ENCODE data around the gene PLSCR1.

The PLSCR1 gene, protein sequence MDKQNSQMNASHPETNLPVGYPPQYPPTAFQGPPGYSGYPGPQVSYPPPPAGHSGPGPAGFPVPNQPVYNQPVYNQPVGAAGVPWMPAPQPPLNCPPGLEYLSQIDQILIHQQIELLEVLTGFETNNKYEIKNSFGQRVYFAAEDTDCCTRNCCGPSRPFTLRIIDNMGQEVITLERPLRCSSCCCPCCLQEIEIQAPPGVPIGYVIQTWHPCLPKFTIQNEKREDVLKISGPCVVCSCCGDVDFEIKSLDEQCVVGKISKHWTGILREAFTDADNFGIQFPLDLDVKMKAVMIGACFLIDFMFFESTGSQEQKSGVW

DNA sequence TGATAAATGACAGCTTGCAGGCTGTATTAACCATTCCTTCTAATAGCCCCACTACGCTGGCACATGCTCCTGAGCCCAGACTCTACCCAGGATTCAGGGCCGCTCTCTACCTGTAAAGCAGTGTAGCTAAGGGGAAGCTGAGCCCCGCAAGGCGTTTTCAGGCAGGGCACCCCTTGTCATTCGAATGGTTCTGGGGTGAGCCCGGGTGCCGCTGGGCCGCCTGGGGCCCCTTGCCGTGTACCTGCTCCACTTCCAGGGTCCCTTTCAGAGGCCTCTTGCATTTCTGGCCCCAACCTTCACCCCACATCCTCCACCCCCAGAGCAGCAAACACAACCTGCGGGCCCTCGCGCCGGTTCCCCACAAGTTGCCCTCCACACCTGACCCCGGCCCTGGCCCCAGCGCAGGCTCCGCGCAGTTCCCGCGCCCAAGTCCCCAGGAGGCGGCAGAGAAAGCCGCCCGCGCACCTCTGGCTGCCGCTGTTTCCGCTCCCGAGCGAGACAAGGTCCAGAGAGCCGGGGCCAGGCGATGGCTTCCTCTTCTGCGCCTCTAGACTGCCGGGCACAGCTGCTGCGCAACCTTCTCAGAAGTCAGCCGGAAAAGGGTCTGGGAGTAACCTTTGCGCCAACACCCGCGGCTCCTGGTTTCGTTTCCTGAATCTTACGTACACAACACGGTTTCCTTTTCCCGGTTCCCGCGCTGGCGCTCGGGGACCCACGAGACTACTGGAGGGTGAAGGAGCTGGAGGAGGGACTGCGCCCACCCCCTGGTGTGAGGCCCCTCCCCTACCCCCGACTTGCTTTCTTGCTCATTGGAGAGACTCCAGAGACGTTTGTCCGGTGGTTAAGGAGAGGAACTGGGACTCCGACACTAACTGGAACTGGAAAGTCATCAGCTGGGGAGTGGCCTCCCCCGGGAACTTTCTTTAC is at the start of gene PLSCR1:
PLSCR1 (minus strand) TSS at position 606 of the 927 bp plus-strand sequence. CDS start 8,055 bp downstream, outside the sequence.
- DNase-seq (ENCODE audit: low spot score), result peak; percentile 59

DNA sequence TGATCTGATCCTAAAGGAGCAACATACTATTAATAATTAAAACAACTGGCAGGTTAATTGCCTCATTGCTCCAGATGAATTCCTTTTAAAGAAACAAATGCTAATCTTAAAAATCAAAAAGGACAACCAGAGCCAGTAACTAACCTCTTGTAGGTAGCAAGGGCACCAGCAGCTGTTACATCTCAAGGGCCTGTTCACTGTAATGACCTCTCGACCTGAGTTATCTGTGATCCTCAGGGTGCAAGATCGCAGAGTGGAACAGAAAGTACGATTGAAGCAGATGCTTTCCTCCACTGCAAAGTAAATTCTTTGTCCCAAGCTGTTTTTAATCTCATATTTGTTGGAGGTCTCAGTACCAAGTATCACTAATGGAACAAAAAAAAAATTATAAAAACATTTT is 49.4 kb upstream of the PLSCR1 start:
- DNase-seq (ENCODE audit: low spot score), result no peak

DNA sequence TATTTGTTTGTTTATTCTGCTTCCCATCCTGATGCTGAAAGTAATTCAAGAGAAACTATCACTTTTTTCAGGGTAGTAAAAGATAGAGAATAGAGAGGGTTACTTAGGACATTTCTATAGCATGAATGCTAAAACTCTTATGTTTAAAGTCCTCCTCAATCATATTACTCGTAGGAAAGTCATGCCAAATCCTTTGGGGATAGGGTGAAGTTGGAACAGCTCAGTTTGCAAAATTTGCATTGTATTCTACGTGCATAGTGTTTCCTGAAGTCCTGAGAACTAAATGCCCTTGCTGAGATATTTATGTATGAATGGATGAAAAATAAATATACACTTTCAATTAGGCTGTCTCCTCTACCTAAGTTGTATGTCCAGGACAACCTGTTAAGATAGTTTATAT is 46.1 kb upstream of the PLSCR1 start:
- no peak for DNase-seq (ENCODE audit: low spot score)

DNA sequence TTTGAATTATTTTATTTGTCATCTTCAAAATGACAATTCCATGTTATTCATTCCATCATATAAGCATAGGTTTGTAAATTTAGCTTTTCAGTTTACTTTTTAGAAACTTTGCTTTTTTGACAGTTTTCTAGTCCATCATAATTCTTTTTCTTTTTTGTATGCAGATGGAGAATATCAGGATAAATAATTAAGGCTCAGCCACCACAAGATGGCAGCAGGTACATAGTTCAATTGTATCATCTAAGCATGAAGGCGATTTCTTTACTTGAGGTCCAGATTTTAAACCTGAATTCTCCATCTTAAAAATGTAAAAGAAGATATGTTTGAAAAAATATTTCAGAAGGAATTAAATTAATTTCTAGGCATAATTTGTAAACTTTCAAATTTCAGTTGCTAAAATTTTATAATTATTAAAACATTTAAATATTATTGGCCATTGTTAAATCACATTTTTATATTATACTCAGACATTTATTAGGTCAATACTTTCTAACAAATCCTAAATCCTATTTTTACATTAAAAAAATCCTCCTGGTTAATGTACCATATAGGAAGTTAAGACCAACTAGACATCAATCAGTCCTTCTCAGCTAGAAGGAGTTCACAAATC is 45.6 kb upstream of the PLSCR1 start:
- DNase-seq (ENCODE audit: low spot score), result no peak

DNA sequence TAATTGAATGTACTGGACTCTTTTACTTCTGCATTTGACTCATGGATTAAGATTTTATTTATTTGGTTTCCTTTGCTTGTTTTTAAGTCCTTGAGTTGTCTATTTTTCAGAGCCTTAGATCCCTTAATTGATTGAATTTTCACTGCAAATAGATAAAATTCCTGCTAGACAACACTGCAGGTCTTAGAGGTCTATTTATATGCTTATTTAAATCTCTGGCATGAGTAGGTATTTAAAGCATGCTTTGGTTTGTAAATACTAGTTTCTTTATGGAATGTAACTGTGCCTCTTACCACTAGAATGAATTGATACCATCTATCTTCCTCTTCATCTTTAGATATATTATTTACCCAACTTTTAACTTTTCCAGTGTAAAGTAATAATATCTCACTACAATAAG is 40.7 kb upstream of the PLSCR1 start:
- DNase-seq (ENCODE audit: low spot score), result no peak

DNA sequence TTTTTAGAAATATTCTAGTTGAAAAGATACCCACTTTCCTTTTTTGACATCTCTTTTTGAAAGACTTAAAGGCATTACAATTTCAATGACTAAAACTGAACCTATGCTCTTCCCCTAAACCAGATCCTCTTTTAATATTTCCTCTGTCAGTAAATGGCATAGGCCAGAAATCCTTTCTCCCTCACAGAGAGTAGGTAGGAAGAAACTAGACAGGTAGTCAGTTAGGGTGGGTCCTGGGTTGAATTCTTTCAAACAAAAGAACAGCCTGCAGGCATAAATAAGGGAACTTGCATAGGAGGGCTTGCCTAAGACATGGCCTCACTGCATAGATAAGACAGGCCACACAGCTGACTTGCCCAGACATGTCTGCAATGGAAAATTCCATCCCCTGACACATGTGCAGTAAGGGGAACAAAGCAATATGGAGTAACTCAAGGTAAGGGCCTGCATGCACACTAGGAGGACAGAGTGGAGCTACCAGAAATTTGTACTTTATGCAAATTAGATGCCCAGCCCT is 37.6 kb upstream of the PLSCR1 start:
- no peak for DNase-seq (ENCODE audit: low spot score)

DNA sequence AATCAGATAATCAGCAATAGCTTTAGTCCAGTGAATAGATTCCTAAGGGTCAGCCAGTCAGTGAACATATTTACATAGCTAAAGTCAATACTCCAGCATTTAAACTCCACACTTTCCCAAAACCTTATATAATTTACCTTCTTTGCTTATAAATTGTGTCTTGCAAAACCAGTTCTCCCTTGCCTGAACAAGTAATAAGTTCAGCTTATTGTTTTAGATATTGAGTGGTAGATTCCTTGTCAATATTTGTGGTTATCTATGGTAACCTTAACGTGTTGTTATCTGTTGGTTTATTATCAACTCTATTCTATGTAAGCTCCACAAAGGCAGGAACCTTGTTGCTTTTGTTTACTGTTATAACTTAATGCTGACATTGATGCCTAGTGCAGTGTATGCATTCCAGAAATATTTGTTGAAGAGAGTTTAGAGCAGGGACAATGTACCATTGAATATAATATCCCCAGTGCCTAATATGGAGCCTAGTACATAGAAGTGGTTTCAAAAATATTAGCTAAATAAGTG is 36.7 kb upstream of the PLSCR1 start:
- DNase-seq (ENCODE audit: low spot score), result no peak

DNA sequence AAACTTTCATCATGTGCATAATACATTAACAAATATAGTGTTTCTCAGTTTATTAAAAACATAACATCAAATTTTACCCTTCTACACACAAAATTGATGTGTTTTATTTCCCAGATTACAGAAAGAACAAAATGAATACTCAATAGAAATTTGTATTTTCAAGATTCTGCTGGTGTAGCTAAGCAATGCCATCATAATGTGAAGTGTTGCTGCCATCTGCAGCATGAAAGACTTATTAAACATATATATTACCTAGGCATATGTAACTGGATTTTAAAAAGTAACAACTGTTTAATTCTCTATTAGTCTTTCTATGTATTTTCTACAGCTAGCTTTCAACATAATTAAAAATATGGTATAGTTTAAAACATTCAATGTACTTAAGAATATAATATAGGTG is 33.3 kb upstream of the PLSCR1 start:
- DNase-seq (ENCODE audit: low spot score), result peak; percentile 7

DNA sequence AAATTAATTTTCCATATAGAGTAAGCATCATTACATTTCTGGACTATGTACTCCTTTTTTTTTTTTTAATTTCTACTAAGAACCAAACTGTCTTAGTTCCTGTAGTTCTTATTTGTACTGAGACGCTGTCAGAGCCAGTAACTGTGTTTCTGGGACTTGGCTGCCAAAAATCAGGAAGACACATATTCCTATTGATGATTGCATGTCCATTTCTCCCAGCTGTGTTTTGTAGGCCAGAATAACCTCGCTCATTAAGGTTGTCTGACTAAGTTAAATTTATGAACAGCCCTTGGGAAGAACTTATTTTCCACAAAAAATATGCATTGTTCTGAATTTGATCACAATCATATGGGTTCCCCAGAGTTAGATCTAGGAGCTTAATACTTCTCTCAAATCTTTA is 31.2 kb upstream of the PLSCR1 start:
- DNase-seq (ENCODE audit: low spot score), result no peak

DNA sequence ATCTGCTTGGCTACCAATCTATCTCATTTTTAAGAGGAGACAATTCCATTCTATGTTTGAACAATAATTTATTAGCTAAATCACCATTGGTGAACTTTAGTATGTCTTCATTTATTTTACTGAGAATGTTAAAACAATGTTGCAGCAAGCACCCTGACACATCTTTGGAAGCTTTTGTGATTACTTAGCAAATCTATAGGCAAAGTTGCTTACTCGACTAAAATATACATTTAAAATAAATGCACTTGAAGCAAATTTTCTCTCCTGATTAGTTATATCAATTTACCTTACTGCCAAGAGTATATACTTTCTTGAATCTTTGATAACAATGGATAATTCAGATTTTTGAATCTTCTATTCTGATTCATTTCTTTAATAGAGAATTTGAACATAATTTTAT is 29.8 kb upstream of the PLSCR1 start:
- DNase-seq (ENCODE audit: low spot score), result no peak

DNA sequence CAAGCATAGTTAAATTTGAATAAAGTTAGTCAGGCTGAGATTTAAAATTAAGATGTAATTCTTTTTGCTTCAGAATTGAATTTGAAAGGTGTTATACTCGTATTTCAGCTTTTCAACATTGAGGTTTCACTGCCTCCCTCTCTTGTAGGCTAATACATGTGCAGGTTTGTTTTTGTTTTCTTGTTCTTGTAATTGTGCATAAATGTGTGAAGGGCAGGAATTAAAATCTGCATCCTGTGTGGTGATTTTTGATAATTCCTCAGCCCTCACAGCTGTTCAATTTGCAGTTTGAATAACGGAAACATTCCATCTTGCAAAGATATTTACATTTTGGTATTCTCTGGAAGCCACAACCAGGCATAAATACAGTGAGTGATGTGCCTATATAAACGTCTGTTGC is 24.9 kb upstream of the PLSCR1 start:
- DNase-seq (ENCODE audit: low spot score), result no peak

DNA sequence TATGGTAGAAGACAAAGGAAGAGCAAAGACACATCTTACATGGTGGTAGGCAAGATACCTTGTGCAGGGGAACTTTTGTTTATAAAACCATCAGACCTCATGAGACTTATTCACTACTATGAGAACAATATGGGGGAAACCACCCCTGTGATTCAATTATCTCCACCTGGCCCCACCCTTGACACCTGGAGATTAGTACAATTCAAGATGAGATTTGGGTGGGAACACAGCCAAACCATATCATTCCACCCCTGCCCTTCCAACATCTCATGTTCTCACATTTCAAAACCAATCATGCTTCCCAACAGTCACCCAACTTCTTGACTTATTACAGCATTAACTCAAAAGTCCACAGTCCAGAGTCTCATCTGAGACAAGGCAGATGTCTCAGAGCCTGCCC is 21.7 kb upstream of the PLSCR1 start:
- DNase-seq (ENCODE audit: low spot score), result no peak

DNA sequence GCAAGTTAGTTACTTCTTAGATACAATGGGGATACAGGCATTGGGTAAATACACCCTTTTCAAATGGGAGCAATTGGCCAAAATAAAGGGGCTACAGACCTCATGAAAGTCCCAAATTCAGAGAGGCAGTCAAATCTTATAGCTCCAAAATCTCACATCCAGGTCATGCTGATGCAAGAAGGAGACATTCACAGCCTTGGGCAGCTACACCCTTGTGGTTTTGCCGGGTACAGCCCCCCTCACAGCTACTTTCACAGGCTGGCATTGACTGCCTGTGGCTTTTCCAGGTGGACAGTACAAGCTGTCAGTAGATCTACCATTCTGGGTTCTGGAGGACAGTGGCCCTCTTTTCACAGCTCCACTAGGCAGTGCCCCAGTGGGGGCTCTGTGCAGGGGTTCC is 17.5 kb upstream of the PLSCR1 start:
- DNase-seq (ENCODE audit: low spot score), result no peak

DNA sequence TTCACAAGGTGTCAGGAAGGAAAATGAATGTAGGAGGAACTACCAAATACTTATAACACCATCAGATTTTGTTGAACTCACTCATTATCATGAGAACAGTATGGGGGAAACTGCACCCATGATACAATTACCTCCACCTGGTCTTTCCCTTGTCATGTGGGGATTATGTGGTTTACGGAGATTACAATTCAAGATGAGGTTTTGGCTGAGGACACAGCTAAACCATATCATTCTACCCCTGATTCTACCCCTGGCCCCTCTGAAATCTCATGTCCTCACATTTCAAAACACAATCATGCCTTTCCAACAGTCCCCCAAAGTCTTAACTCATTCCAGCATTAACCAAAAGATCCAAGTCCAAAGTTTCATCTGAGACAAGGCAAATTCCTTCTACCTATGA is 17.1 kb upstream of the PLSCR1 start:
- DNase-seq (ENCODE audit: low spot score), result no peak

DNA sequence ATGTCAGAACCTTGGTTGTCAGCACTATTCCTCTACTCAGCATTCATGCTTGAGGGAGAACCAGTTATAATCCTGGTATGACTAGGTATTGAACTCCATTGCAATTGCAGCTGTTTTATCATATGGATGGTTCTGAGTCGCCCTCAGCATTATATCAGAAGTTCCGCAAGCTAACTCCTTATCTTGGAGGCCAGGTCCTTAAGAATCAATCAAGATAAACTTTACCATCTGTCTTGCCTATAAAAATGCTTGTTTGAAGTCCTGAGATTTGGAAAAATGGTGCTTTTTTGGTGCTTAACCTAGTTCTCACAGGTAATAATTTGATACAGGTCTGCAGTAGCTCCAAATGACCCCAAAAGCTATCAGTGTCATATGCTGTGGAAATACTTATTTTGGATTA is 16.3 kb upstream of the PLSCR1 start:
- no peak for DNase-seq (ENCODE audit: low spot score)

DNA sequence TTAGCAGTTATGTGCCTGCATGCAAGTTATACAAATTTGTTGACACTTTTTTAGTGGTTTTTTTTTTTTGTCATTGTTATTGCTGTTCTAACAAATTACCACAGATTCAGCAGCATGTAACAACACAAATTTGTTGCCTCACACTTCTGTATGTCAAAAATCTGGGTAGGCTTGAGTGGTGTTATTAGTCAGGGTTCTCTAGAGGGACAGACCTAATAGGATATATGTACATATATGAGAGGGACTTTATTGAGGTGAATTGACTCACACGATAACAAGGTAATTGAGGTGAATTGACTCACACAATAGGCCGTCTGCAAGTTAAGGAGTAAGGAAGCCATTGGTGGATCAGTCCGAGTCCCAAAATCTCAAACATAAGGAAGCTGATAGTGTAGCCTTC is 15.0 kb upstream of the PLSCR1 start:
- DNase-seq (ENCODE audit: low spot score), result no peak

DNA sequence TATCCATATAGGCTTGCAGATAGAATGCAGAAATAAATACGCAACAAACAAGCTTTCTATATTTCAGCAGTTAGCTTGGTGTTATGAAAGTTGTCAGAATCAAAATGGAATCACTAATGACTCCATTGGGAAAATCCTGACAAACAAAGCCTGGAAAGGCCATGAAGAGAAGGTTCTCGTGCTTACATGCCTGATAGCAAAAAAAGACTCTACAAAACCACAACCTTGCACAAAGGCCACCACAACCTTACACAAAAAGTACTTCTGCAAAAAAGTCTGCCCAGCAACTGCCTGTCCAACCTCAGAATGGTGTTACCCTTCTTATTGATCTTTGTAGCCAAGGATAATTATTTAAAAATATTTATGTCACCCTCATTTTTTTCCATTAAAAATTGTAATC is 14.4 kb upstream of the PLSCR1 start:
- no peak for DNase-seq (ENCODE audit: low spot score)

DNA sequence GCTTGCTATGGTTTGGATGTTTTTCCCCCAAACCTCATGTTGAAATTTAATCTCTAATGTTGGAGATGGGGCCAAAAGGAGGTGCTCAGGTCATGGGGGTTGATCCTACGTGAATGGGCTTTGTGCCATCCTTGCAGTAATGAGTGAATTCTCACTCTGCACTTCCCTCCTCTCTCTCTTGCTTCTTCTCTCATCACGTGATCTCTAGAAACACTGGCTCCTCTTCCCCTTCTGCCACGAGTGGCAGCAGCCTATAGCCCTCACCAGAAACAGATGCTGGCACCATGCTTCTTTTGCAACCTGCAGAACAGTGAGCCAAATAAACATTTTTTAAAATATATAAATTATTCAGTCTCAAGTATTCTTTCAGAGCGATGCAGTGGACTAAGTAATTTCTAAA is 13.3 kb upstream of the PLSCR1 start:
- no peak for DNase-seq (ENCODE audit: low spot score)

DNA sequence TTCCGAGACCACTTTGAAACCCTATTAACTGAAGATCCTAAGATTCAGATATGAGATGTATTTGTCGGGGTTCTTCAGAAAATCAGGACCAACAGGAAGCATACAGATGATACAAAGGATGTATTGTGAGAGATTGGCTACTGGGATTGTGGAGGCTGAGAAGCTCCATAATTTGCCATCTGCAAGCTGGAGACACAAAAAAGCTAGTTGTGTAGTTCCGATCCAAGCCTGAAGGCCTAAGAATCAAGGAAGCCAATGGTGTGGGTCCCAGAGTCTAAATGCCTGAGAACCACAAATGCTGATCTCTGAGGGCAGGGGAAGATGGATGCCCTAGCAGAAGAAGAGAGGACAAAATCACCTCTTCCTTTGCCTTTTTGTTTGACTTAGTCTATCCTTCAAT is 10.9 kb upstream of the PLSCR1 start:
- no peak for DNase-seq (ENCODE audit: low spot score)

DNA sequence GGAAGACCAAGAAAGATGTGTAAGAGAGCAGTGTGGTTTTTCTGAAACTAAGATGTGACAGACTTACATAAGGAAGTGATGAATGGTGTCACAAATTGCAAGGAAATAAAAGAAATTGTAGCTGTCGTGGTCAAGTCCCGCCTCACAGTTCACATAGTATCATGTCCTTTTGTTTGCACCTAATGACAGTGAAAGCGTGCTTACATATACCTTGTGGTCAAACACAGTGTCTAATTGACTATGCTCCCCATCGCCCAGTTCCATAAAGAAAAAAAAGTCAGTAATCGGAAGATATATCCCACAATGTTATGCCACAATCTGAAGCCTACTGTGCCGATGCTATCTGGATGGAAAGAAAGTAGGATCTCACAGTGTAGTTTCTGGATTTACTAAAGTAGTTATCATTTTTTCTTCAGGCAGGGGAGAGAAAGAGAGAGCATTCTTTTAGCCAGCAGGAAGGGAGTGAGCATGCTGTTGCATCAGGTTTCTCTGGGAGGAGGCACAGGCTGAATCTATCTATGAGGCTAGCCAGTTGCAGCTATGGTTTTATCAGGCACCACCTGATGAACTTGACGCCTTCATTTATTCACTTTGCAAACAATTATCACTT is 9.8 kb upstream of the PLSCR1 start:
- no peak for DNase-seq (ENCODE audit: low spot score)

DNA sequence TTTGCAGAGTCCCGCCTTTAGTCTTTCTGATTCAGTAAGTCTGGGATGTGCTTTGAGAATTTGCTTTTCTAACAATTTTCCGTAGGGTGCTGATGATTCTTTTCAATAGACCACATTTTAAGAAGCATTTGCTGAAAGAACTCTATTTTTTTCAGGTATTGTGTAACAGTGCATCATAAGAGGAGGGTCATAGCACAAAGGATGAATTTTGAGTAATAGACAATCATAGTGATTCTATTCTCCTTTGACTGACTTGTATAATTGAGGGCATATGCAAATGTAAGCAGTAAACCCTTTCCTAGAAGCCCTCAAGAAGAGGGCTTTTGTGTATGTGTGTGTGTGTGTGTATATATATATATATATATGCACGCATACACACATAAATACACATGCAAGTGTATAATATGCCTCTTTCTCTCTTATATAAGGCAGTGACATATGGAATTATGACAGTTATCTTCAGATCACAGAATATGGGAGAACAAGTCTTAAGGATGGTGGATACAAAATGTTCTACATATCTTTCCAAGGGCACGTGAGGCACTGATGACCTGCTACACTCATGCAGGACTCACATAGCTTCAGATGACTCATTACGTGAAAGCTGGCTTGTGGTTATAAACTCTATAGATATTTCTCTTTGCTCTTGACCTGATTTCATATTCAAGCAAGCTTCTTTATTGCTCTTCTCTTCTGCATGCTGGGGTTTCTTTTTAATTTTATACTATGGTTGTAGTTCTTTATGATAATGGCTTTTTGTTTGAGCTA is 6.5 kb upstream of the PLSCR1 start:
- no peak for DNase-seq (ENCODE audit: low spot score)

All from CD4-positive, alpha-beta T cell treated with Interleukin-6 at 100 ng/mL for 8 hours (primary cell).